Endometrial microvascular endothelial cells (primary cell): ENCODE measurements around the gene RUSC2. TPM values are rescaled to one million over a fixed set of nuclear protein-coding genes. Genes with fewer than 3 reads are reported as not detected.

Experiments used
- in situ Hi-C: cut with HindIII; loops from 2 replicates; pipeline ENCODE4 v1.10.0; 2017; ENCODE audit warnings: low sequenced_read_pairs, low pct_unique_long_range_greater_than_20kb; ENCODE audit errors: inconsistent ontology term
- total RNA-seq: library from RNA; depleted of rRNA; stranded (reverse); fragments of >200 nt; gene quantifications from one replicate; pipeline ENCODE4 v1.2.3, GENCODE V29; 2015; ENCODE audit errors: inconsistent ontology term

The RUSC2 gene, protein sequence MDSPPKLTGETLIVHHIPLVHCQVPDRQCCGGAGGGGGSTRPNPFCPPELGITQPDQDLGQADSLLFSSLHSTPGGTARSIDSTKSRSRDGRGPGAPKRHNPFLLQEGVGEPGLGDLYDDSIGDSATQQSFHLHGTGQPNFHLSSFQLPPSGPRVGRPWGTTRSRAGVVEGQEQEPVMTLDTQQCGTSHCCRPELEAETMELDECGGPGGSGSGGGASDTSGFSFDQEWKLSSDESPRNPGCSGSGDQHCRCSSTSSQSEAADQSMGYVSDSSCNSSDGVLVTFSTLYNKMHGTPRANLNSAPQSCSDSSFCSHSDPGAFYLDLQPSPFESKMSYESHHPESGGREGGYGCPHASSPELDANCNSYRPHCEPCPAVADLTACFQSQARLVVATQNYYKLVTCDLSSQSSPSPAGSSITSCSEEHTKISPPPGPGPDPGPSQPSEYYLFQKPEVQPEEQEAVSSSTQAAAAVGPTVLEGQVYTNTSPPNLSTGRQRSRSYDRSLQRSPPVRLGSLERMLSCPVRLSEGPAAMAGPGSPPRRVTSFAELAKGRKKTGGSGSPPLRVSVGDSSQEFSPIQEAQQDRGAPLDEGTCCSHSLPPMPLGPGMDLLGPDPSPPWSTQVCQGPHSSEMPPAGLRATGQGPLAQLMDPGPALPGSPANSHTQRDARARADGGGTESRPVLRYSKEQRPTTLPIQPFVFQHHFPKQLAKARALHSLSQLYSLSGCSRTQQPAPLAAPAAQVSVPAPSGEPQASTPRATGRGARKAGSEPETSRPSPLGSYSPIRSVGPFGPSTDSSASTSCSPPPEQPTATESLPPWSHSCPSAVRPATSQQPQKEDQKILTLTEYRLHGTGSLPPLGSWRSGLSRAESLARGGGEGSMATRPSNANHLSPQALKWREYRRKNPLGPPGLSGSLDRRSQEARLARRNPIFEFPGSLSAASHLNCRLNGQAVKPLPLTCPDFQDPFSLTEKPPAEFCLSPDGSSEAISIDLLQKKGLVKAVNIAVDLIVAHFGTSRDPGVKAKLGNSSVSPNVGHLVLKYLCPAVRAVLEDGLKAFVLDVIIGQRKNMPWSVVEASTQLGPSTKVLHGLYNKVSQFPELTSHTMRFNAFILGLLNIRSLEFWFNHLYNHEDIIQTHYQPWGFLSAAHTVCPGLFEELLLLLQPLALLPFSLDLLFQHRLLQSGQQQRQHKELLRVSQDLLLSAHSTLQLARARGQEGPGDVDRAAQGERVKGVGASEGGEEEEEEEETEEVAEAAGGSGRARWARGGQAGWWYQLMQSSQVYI (N-terminal part only)
- 35.9 TPM for total RNA-seq

DNA sequence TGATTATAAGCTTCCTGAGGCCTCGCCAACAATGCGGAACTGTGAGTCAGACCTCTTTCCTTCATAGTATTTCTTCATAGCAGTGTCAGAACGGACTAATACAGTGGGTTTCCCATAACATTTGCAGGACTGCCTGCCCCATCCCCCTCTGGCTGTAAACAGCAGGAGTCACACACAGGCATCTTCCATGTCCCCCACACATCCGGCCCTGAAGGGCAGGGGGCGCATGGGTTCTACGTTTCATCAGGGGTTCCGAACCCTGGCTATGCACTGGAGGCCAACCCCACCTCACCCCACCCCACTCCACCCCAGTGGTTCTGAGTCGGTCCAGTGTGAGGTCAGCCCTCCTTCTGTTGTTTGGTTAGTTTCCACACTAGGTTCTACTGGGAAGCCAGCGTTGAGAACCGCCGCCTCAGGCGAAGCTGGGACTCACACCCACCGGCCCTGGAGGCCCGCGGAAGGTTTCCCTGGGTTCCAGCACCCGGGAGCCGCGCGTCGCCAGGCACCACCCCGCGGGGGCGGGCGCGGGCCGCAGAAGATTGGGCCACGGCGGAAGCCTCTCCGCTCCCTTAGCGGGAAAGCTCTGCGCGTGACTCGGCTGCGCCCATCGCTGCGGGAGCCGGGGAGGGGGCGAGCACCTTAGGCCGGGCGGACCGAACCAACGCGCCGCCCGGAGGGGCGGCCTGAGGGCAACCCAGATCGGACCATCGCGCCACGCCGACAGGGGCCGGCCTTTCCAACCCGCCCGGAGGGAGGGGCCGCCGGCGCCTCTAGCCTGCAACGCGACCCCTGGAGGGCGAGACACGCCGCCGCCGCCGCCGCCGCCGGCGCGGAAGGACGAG is at the start of gene RUSC2:
Gene RUSC2 (plus strand): TSS at position 799 of the 842 bp plus-strand sequence. CDS start 56,411 bp downstream, outside the sequence.
- in situ Hi-C loops = loop anchor here (25.0 kb wide), 1 partner anchor 377 kb away; the partner anchor contains the start of genes ATOSB and STOML2

- in situ Hi-C loops = no loop called here
Observed at GRCh38 chr9:35446012-35446411, 43.9 kb upstream of the RUSC2 start.

GRCh38 chr9:35448496-35448895 is 41.4 kb upstream of the RUSC2 start:
- in situ Hi-C loops = no loop called here

GRCh38 chr9:35452481-35452880 is 37.4 kb upstream of the RUSC2 start:
- in situ Hi-C loops = no loop called here

GRCh38 chr9:35453786-35454185 is 36.1 kb upstream of the RUSC2 start:
- in situ Hi-C loops = no loop called here

- in situ Hi-C loops = no loop called here
Observed at GRCh38 chr9:35464141-35465025, 25.5 kb upstream of the RUSC2 start.

DNA sequence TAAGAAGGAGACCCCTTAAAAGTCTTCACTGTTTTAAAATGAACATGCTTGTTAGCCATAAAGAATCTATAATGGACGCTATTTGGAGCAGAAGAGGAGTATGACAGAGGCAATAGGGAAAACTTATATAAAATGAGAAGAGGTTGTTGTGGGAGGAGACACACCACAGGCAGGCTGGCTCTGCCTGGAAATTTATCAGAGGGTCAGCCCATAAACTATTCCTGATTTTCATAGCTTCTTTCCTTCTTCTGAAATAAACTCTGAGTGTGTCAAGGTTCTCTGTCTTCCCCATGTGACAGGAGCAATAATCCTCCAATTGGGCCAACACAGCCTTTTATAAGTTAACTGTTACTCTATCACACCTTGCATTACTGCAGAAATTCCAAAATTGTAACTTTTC is 19.6 kb upstream of the RUSC2 start:
- in situ Hi-C loops = no loop called here

GRCh38 chr9:35470894-35471293 is 19.0 kb upstream of the RUSC2 start:
- in situ Hi-C loops = no loop called here

GRCh38 chr9:35476596-35476995 is 13.3 kb upstream of the RUSC2 start:
- in situ Hi-C loops = loop anchor here (25.0 kb wide), 1 partner anchor 364 kb away; the partner anchor contains the start of genes ATOSB and STOML2

DNA sequence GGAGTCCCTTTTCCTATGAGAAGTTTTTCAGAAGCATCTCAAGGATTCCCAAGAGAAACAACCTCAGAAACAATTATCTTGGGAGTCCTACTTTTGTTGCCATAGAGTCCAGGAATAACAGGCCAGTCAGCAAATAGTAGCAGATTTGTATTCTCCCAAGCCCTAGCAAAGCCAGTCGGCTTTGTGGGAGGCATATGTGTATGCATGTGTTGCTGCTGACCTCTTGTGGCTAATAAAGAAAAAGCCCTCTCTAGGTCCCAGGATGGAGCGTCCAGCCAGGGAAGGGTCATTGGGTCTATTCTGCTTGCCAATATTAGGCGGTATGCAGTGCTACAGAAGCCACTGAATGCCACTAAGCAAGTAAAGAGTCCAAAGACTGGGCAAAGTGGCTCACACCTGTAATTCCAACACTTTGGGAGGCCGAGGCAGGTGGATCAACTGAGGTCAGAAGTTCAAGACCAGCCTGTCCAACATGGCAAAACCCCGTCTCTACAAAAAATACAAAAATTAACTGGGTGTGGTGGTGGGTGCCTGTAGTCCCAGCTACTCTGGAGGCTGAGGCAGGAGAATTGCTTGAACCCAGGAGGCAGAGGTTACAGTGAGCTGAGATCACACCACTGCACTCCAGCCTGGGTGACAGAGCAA is 12.6 kb upstream of the RUSC2 start:
- in situ Hi-C loops = loop anchor here (25.0 kb wide), 1 partner anchor 365 kb away; the partner anchor contains the start of genes ATOSB and STOML2

GRCh38 chr9:35478871-35479270 is 11.0 kb upstream of the RUSC2 start:
- in situ Hi-C loops = loop anchor here (25.0 kb wide), 1 partner anchor 367 kb away; the partner anchor contains the start of genes ATOSB and STOML2

DNA sequence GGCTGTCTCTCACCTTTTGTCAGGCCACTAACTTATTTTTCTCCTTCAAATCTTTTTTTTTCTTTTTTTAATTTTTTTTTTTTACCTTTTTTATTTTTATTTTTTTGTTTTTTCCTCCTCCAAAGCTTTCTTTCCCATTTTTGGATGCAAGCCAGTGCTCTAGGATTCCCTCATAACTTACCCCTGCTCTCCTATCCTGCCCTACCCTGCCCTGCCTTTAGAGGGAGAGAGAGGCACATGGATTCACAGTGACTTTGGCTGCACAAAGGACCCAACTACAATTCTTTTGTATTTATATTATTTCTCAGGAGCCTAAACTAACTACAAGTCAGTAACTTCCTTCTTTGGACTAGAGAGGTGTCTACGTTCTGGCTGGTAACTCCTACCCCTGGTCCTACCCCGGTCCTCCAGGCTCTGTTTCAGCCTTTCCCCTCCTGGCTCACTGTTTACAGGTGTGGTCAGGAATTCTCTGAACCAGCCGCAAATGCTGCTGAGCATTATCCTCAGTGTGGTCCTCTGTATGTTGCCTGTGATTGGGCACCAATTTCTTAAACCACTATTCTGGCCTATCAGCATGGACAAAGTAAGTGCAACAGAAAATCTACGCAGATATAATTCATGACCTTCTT is 8.4 kb upstream of the RUSC2 start:
- in situ Hi-C loops = loop anchor here (25.0 kb wide), 1 partner anchor 369 kb away; the partner anchor contains the start of genes ATOSB and STOML2

DNA sequence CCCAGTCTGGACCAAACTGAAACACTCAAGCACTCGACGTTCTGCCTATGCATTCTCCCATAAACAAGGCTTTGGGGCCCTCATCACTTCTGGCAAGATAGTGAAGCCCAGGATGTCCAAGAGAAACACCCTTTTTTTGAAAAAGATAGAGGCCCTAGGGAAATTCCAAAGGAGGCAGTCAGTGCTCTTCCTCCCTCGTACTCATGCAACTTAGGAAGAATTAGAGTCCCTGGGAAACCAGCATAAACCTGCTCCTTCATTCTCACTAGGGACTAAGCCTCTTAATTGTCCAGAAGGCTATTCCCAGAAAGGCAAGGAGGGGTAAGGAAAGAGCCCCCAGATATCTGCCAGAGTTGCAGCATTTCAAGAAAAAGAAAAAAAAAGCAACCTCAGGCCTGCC is 7.8 kb upstream of the RUSC2 start:
- in situ Hi-C loops = loop anchor here (25.0 kb wide), 1 partner anchor 370 kb away; the partner anchor contains the start of genes ATOSB and STOML2

- in situ Hi-C loops = loop anchor here (25.0 kb wide), 1 partner anchor 372 kb away; the partner anchor contains the start of genes ATOSB and STOML2
Observed at GRCh38 chr9:35484406-35484805, 5.5 kb upstream of the RUSC2 start.

DNA sequence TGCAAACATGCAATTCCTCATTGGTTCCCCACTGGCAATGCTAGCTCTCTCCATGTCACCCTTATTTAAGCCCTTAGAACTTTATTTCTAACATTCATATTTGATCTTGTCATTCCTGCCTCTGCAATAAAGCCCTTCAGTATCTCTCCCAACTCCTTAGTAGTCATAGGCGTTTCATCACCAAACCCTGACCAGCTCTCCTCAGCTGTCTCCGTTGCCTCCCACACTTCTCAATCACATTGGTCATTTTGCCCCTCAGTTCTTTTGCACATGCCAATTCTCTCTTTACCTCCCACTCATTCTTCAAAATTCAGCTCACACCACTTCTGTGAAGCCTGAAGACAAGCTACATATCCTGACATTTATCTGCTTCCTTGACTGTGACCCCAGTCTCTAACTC is 2.8 kb upstream of the RUSC2 start:
- in situ Hi-C loops = loop anchor here (25.0 kb wide), 1 partner anchor 375 kb away; the partner anchor contains the start of genes ATOSB and STOML2

- in situ Hi-C loops = loop anchor here (25.0 kb wide), 1 partner anchor 376 kb away; the partner anchor contains the start of genes ATOSB and STOML2
Observed at GRCh38 chr9:35488021-35488420, 1.9 kb upstream of the RUSC2 start.
